Measurements from ENCODE around the gene BYSL. TPM values are rescaled to one million over a fixed set of nuclear protein-coding genes. Genes with fewer than 3 reads are reported as not detected.

BYSL gene
- total and polyA plus RNA-seq, 4 donors, result 5.4 to 11.6 (median 8.6) TPM

GRCh38 chr6:41931792-41932191 lies 10.5 kb downstream of the BYSL start:
- peaks cover 18 to 80% (median 58%) of the 10 kb centered on the region in 4 donors for H3K36me3 ChIP-seq (ENCODE audit: control insufficient read depth in 4 of 4, insufficient read depth in 3 of 4, low read depth in 1 of 4, low read length in 3 of 4)
- H3K4me1 ChIP-seq (ENCODE audit: control insufficient read depth in 4 of 4, insufficient read depth in 4 of 4, low read length in 3 of 4), result peaks cover 0 to 6% (median 5%) of the 10 kb centered on the region in 4 donors
- H3K27me3 ChIP-seq (ENCODE audit: control insufficient read depth in 4 of 4, insufficient read depth in 4 of 4, low read length in 3 of 4), result no peaks in the 10 kb centered on the region
- H3K9me3 ChIP-seq (ENCODE audit: control insufficient read depth in 4 of 4, low read length in 3 of 4), result no peaks in the 10 kb centered on the region
- no peak overlapping the region for H3K4me3 ChIP-seq (ENCODE audit: low read depth in 1 of 3, low read length in 3 of 3)
- 57% methylated on average over 2 of the region's 2 CpGs for WGBS
- TF ChIP-seq FOXA1 (IDR thresholded peaks at IDR 0.05) (no peak), NR2F2 (IDR thresholded peaks at IDR 0.05) (no peak), ZBTB33 (IDR thresholded peaks at IDR 0.05) (no peak), TAF1 (conservative IDR thresholded peaks at IDR 0.05) (no peak), HNF4G (IDR thresholded peaks at IDR 0.05) (no peak), JUND (IDR thresholded peaks at IDR 0.05) (no peak), RXRA (IDR thresholded peaks at IDR 0.05) (no peak), REST (IDR thresholded peaks at IDR 0.05) (no peak), FOXA2 (IDR thresholded peaks at IDR 0.05) (no peak), SP1 (IDR thresholded peaks at IDR 0.05) (no peak), RAD21 (IDR thresholded peaks at IDR 0.05) (no peak), HNF4A (conservative IDR thresholded peaks at IDR 0.05) (no peak)
- TF ChIP-seq, protein P1, sequence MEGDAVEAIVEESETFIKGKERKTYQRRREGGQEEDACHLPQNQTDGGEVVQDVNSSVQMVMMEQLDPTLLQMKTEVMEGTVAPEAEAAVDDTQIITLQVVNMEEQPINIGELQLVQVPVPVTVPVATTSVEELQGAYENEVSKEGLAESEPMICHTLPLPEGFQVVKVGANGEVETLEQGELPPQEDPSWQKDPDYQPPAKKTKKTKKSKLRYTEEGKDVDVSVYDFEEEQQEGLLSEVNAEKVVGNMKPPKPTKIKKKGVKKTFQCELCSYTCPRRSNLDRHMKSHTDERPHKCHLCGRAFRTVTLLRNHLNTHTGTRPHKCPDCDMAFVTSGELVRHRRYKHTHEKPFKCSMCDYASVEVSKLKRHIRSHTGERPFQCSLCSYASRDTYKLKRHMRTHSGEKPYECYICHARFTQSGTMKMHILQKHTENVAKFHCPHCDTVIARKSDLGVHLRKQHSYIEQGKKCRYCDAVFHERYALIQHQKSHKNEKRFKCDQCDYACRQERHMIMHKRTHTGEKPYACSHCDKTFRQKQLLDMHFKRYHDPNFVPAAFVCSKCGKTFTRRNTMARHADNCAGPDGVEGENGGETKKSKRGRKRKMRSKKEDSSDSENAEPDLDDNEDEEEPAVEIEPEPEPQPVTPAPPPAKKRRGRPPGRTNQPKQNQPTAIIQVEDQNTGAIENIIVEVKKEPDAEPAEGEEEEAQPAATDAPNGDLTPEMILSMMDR (IDR thresholded peaks at IDR 0.05; ENCODE audit: low read depth, low read length, missing input control), result no peak
- TF ChIP-seq, protein P2, sequence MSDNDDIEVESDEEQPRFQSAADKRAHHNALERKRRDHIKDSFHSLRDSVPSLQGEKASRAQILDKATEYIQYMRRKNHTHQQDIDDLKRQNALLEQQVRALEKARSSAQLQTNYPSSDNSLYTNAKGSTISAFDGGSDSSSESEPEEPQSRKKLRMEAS (IDR thresholded peaks at IDR 0.05), result no peak
- no peak for DNase-seq (ENCODE audit: low spot score)
- H3K27ac ChIP-seq (ENCODE audit: low read depth in 1 of 2, low read length in 2 of 2), result no peak overlapping the region
- no peak overlapping the region for H3K9ac ChIP-seq (ENCODE audit: low read depth in 1 of 2, low read length in 2 of 2)

DNA sequence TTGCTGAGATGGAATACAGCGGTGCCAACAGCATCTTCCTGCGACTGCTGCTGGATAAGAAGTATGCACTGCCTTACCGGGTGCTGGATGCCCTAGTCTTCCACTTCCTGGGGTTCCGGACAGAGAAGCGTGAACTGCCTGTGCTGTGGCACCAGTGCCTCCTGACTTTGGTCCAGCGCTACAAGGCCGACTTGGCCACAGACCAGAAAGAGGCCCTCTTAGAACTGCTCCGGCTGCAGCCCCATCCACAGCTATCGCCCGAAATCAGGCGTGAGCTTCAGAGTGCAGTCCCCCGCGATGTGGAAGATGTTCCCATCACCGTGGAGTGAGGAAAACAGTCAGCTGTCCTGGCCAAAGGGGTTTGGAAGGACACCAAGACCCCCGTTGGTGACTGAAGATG lies 11.1 kb downstream of the BYSL start:
- no peak overlapping the region for H3K9ac ChIP-seq (ENCODE audit: low read depth in 1 of 2, low read length in 2 of 2)
- whole genome bisulfite sequencing, result 92% methylated on average over 15 of the region's 15 CpGs
- no peaks in the 10 kb centered on the region for H3K9me3 ChIP-seq (ENCODE audit: control insufficient read depth in 4 of 4, low read length in 3 of 4)
- H3K4me1 ChIP-seq (ENCODE audit: control insufficient read depth in 4 of 4, insufficient read depth in 4 of 4, low read length in 3 of 4), result peaks cover 0 to 7% (median 6%) of the 10 kb centered on the region in 4 donors
- TF ChIP-seq YY1 (IDR thresholded peaks at IDR 0.05), result no peak
- TF ChIP-seq GABPA (IDR thresholded peaks at IDR 0.05 in 1 of 2, conservative IDR thresholded peaks at IDR 0.05 in 1 of 2), result no peak
- no peak for TF ChIP-seq FOXA1 (IDR thresholded peaks at IDR 0.05)
- TF ChIP-seq TAF1 (conservative IDR thresholded peaks at IDR 0.05), result no peak
- TF ChIP-seq SP1 (IDR thresholded peaks at IDR 0.05), result no peak
- TF ChIP-seq ATF3 (IDR thresholded peaks at IDR 0.05), result no peak
- no peak for TF ChIP-seq FOXA2 (IDR thresholded peaks at IDR 0.05)
- TF ChIP-seq NR2F2 (IDR thresholded peaks at IDR 0.05), result no peak
- H3K4me3 ChIP-seq (ENCODE audit: low read depth in 1 of 3, low read length in 3 of 3), result no peak overlapping the region
- H3K27ac ChIP-seq (ENCODE audit: low read depth in 1 of 2, low read length in 2 of 2), result no peak overlapping the region
- peaks cover 18 to 77% (median 56%) of the 10 kb centered on the region in 4 donors for H3K36me3 ChIP-seq (ENCODE audit: control insufficient read depth in 4 of 4, insufficient read depth in 3 of 4, low read depth in 1 of 4, low read length in 3 of 4)
- no peaks in the 10 kb centered on the region for H3K27me3 ChIP-seq (ENCODE audit: control insufficient read depth in 4 of 4, insufficient read depth in 4 of 4, low read length in 3 of 4)
- no peak for DNase-seq (ENCODE audit: low spot score)

Data from liver (tissue), 9 donors.